Hepatocyte (in vitro differentiated cells): ENCODE data around the gene PRSS50. TPM values are rescaled to one million over a fixed set of nuclear protein-coding genes. Genes with fewer than 3 reads are reported as not detected.
A peak's percentile ranks its signal among the peaks of the same experiment; 100 is the strongest.

Experiments used
- DNase-seq: peaks from one replicate; pipeline ENCODE4 v3.0.0-alpha.2; 2016; ENCODE audit warnings: low spot score
- H2AFZ ChIP-seq: fragments of 200-600 bp; sonication (generic); 2 replicates; pipeline ENCODE4 v1.6.0; 2016; ENCODE audit warnings: antibody characterized with exemption, mild to moderate bottlenecking
- H3K27ac ChIP-seq: fragments of 200-600 bp; sonication (generic); 2 replicates; pipeline ENCODE4 v1.5.1; 2016; ENCODE audit warnings: mild to moderate bottlenecking
- H3K27me3 ChIP-seq: fragments of 200-600 bp; sonication (generic); 2 replicates; pipeline ENCODE4 v1.6.1; 2016
- H3K36me3 ChIP-seq: fragments of 200-600 bp; sonication (generic); replicated peaks from 2 replicates; pipeline ENCODE4 v1.5.1; 2016; ENCODE audit warnings: low read depth; ENCODE audit not compliant: insufficient read depth
- H3K4me1 ChIP-seq: fragments of 200-600 bp; sonication (generic); 2 replicates; pipeline ENCODE4 v1.5.1; 2016; ENCODE audit warnings: mild to moderate bottlenecking, moderate library complexity; ENCODE audit not compliant: insufficient read depth
- H3K4me2 ChIP-seq: fragments of 200-600 bp; sonication (generic); 2 replicates; pipeline ENCODE4 v1.6.0; 2016
- H3K4me3 ChIP-seq: fragments of 200-600 bp; sonication (generic); 2 replicates; pipeline ENCODE4 v1.5.1; 2016; ENCODE audit warnings: mild to moderate bottlenecking
- H3K79me2 ChIP-seq: fragments of 200-600 bp; sonication (generic); 2 replicates; pipeline ENCODE4 v1.6.0; 2017; ENCODE audit warnings: mild to moderate bottlenecking
- H3K9me2 ChIP-seq: fragments of 200-600 bp; sonication (generic); replicated peaks from 2 replicates; pipeline ENCODE4 v1.6.0; 2017; ENCODE audit warnings: mild to moderate bottlenecking; ENCODE audit not compliant: insufficient read depth
- H3K9me3 ChIP-seq: fragments of 200-600 bp; sonication (generic); 2 replicates; pipeline ENCODE4 v1.5.1; 2016; ENCODE audit warnings: low read depth, mild to moderate bottlenecking
- H4K20me1 ChIP-seq: fragments of 200-600 bp; sonication (generic); 2 replicates; pipeline ENCODE4 v1.6.0; 2016; ENCODE audit warnings: mild to moderate bottlenecking; ENCODE audit not compliant: insufficient read depth, poor library complexity, severe bottlenecking
- CTCF ChIP-seq: fragments of 200-600 bp; sonication (generic); IDR thresholded peaks from 2 replicates; pipeline ENCODE4 v1.5.1; 2016; ENCODE audit warnings: antibody characterized with exemption, mild to moderate bottlenecking; ENCODE audit not compliant: poor library complexity
- EZH2 ChIP-seq: fragments of 200-600 bp; sonication (generic); IDR thresholded peaks from 2 replicates; pipeline ENCODE4 v1.6.1; 2016; ENCODE audit warnings: antibody characterized with exemption, mild to moderate bottlenecking, borderline replicate concordance
- EZH2phosphoT487 ChIP-seq: fragments of 200-600 bp; sonication (generic); IDR thresholded peaks from one replicate; pipeline ENCODE4 v1.6.1; 2018; ENCODE audit warnings: antibody characterized with exemption, mild to moderate bottlenecking, low read depth, moderate library complexity; ENCODE audit not compliant: unreplicated experiment, severe bottlenecking
- WGBS: methylation state at CpG from one replicate; pipeline ENCODE4 v1.1.6; 2016; ENCODE audit warnings: low lambda C conversion rate; ENCODE audit errors: missing lambda C conversion rate; 5-methylcytosine and 5-hydroxymethylcytosine counted together
- polyA plus RNA-seq: library from polyadenylated mRNA; unstranded; fragments of >200 nt; fragmentation: Nextera tagmentation; extraction: Ambion mirVana; gene quantifications from 2 replicates; pipeline ENCODE4 v1.2.1, GENCODE V29; 2016
- total RNA-seq: library from RNA; depleted of rRNA; stranded (reverse); fragments of >200 nt; gene quantifications from 2 replicates; pipeline ENCODE4 v1.2.3, GENCODE V29; 2014

PRSS50 gene
- total and polyA plus RNA-seq, 2 experiments from 2014 or later = 0.33 to 1.4 TPM

- H3K79me2 ChIP-seq = no peaks in the 10 kb centered on the region
These were observed 16.9 kb downstream of the PRSS50 start for GRCh38 chr3:46700772-46701171.

GRCh38 chr3:46699676-46700523 lies 17.8 kb downstream of the PRSS50 start:
- H3K79me2 ChIP-seq = no peaks in the 10 kb centered on the region
- H3K4me2 ChIP-seq = no peak overlapping the region
- H2AFZ ChIP-seq = no peak overlapping the region
- H3K27ac ChIP-seq = no peak overlapping the region
- no peak for DNase-seq
- no peaks in the 10 kb centered on the region for H3K9me3 ChIP-seq
- 88% methylated on average over 8 of the region's 8 CpGs for WGBS
- TF ChIP-seq EZH2phosphoT487 = no peak
- TF ChIP-seq EZH2 = no peak
- TF ChIP-seq CTCF = no peak
- no peaks in the 10 kb centered on the region for H3K9me2 ChIP-seq
- H3K4me3 ChIP-seq = no peak overlapping the region
- H4K20me1 ChIP-seq = no peaks in the 10 kb centered on the region
- peaks cover 13% of the 10 kb centered on the region for H3K27me3 ChIP-seq
- peaks cover 13% of the 10 kb centered on the region for H3K4me1 ChIP-seq
- H3K36me3 ChIP-seq = no peaks in the 10 kb centered on the region

More at GRCh38 chr3:46700772-46701171, 16.9 kb downstream of the PRSS50 start:
- Histone ChIP-seq H3K9me2 (no peaks in the 10 kb centered on the region), H3K27me3 (peaks cover 13% of the 10 kb centered on the region), H3K36me3 (no peaks in the 10 kb centered on the region), H3K27ac (no peak overlapping the region), H3K4me1 (peaks cover 20% of the 10 kb centered on the region), H3K4me2 (peak overlapping the region; percentile 88), H3K9me3 (no peaks in the 10 kb centered on the region), H2AFZ (no peak overlapping the region), H4K20me1 (no peaks in the 10 kb centered on the region), H3K4me3 (no peak overlapping the region)
- no peak for TF ChIP-seq CTCF
- TF ChIP-seq EZH2 = no peak
- TF ChIP-seq EZH2phosphoT487 = no peak
- peak; percentile 48 for DNase-seq
- WGBS = 40% methylated on average over 4 of the region's 4 CpGs

GRCh38 chr3:46695962-46696894 lies 21.4 kb downstream of the PRSS50 start:
- Histone ChIP-seq H3K4me1 (peaks cover 20% of the 10 kb centered on the region), H3K9me2 (no peaks in the 10 kb centered on the region), H3K4me3 (no peak overlapping the region), H3K4me2 (no peak overlapping the region), H3K79me2 (no peaks in the 10 kb centered on the region), H2AFZ (no peak overlapping the region), H3K27me3 (peaks cover 1% of the 10 kb centered on the region), H3K9me3 (no peaks in the 10 kb centered on the region), H3K27ac (peak overlapping the region; percentile 5), H3K36me3 (no peaks in the 10 kb centered on the region), H4K20me1 (no peaks in the 10 kb centered on the region)
- 88% methylated on average over 4 of the region's 4 CpGs for WGBS
- peak; percentile 54 for DNase-seq
- TF ChIP-seq CTCF (no peak), EZH2phosphoT487 (no peak), EZH2 (no peak)
